Endothelial cell of umbilical vein (primary cell): Measurements from ENCODE around the gene SKI. TPM values are rescaled to one million over a fixed set of nuclear protein-coding genes. Genes with fewer than 3 reads are reported as not detected.

ENCODE experiments used
- BruUV-seq: library from RNA; stranded (reverse); fragments of 400-500 nt; replicated peaks from 2 replicates; lab custom pipeline; 2021; lab: Mats Ljungman, UMichigan
- CTCF ChIA-PET: fragments of 300-600, 350-600 bp; sonication (Branson Sonifier 250); formaldehyde crosslinking; loops from one replicate; lab custom pipeline; 2021; ENCODE audit warnings: antibody characterized with exemption, inconsistent platforms; lab: Charles Lee
- POLR2A ChIA-PET: fragments of 300-600, 350-600 bp; sonication (Branson Sonifier 250); formaldehyde crosslinking; loops from one replicate; lab custom pipeline; 2021; ENCODE audit warnings: antibody characterized with exemption, inconsistent platforms; lab: Charles Lee
- DNase-seq: peaks from one replicate; pipeline ENCODE4 v3.0.0-alpha.2; 2011; ENCODE audit warnings: low read depth, low spot score
- FAIRE-seq: peaks from 2 replicates; lab custom pipeline; 2011; peaks lifted over from hg19 to GRCh38; lab: Jason Lieb, UNC
- H2AFZ ChIP-seq: 2 replicates; pipeline ENCODE4 v1.6.0; 2012; ENCODE audit warnings: low read depth, low read length, control low read depth, inconsistent platforms
- H3K27ac ChIP-seq: 2 replicates; pipeline ENCODE4 v1.5.1; 2011; ENCODE audit warnings: low read depth, mild to moderate bottlenecking, control low read depth, low read length, moderate library complexity; ENCODE audit not compliant: insufficient read depth
- H3K27me3 ChIP-seq, 2 experiments: 2 replicates each; pipeline versions ENCODE4 v1.6.0 to v1.6.1; 2011; ENCODE audit warnings: low read length in 2 of 2, mixed read lengths in 1 of 2; ENCODE audit not compliant: control insufficient read depth in 2 of 2, insufficient read depth in 2 of 2
- H3K36me3 ChIP-seq, 2 experiments: 2 replicates in 1 of 2; 3 replicates in 1 of 2; pipeline ENCODE4 v1.5.1; 2011; ENCODE audit warnings: low read length in 2 of 2, mild to moderate bottlenecking in 1 of 2, moderate library complexity in 1 of 2; ENCODE audit not compliant: control insufficient read depth in 2 of 2, insufficient read depth in 2 of 2; ENCODE audit errors: extremely low read depth in 1 of 2
- H3K4me1 ChIP-seq: 3 replicates; pipeline ENCODE4 v1.5.1; 2011; ENCODE audit warnings: mild to moderate bottlenecking, low read length; ENCODE audit not compliant: control insufficient read depth, insufficient read depth; ENCODE audit errors: extremely low read depth
- H3K4me2 ChIP-seq: 2 replicates; pipeline ENCODE4 v1.6.1; 2011; ENCODE audit warnings: low read length, control low read depth, mixed read lengths; ENCODE audit not compliant: insufficient read depth
- H3K4me3 ChIP-seq, 3 experiments: fragments of 200-600 bp in 1 of 3; sonication (generic), shearing (Covaris generic) in 1 of 3; replicated peaks in 1 of 3; 2 replicates each; pipeline ENCODE4 v1.5.1; 2011 to 2016; ENCODE audit warnings: control low read depth in 3 of 3, low read length in 3 of 3, mild to moderate bottlenecking in 2 of 3, inconsistent platforms in 1 of 3, low read depth in 1 of 3, moderate library complexity in 1 of 3; ENCODE audit not compliant: insufficient read depth in 1 of 3
- H3K79me2 ChIP-seq: 2 replicates; pipeline ENCODE4 v1.6.0; 2012; ENCODE audit warnings: low read length, inconsistent platforms; ENCODE audit not compliant: control insufficient read depth, insufficient read depth
- H3K9ac ChIP-seq: replicated peaks from 2 replicates; pipeline ENCODE3; 2011; ENCODE audit warnings: low read length, control low read depth; ENCODE audit not compliant: insufficient read depth; ENCODE audit errors: extremely low read depth
- H3K9me1 ChIP-seq: replicated peaks from 3 replicates; pipeline ENCODE4 v1.6.0; 2011; ENCODE audit warnings: mild to moderate bottlenecking, low read length; ENCODE audit not compliant: control insufficient read depth, insufficient read depth; ENCODE audit errors: extremely low read depth
- H3K9me3 ChIP-seq: replicated peaks from 2 replicates; pipeline ENCODE4 v1.5.1; 2012; ENCODE audit warnings: low read length, inconsistent platforms; ENCODE audit not compliant: control insufficient read depth, insufficient read depth
- H4K20me1 ChIP-seq: replicated peaks from 2 replicates; pipeline ENCODE3; 2011; ENCODE audit warnings: mild to moderate bottlenecking, low read length; ENCODE audit not compliant: control insufficient read depth, insufficient read depth; ENCODE audit errors: extremely low read depth
- CTCF ChIP-seq, 2 donors: IDR thresholded peaks; 1 replicate in 1 of 2; 2 replicates in 1 of 2; pipeline ENCODE4 v1.5.1; 2011; ENCODE audit warnings: low read length in 2 of 2, mild to moderate bottlenecking in 2 of 2, moderate library complexity in 2 of 2, control low read depth in 1 of 2, inconsistent platforms in 1 of 2, low read depth in 1 of 2; ENCODE audit not compliant: insufficient read depth in 1 of 2; ENCODE audit errors: extremely low read depth in 1 of 2
- EZH2 ChIP-seq: IDR thresholded peaks from 2 replicates; pipeline ENCODE4 v1.6.1; 2012; ENCODE audit warnings: borderline replicate concordance, low read depth, mild to moderate bottlenecking, moderate library complexity, low read length, inconsistent platforms; ENCODE audit not compliant: severe bottlenecking
- FOS ChIP-seq: IDR thresholded peaks from 2 replicates; pipeline ENCODE4 v1.6.1; 2011; ENCODE audit warnings: mild to moderate bottlenecking, low read length, moderate library complexity, borderline replicate concordance; ENCODE audit not compliant: insufficient read depth
- GATA2 ChIP-seq: IDR thresholded peaks from 2 replicates; pipeline ENCODE4 v1.7.0; 2011; ENCODE audit warnings: low read depth, mild to moderate bottlenecking, moderate library complexity, mixed read lengths, low read length; ENCODE audit not compliant: insufficient read length, insufficient read depth
- MAX ChIP-seq: IDR thresholded peaks from 2 replicates; pipeline ENCODE4 v1.6.1; 2011; ENCODE audit not compliant: insufficient read depth, insufficient read length
- MYC ChIP-seq: IDR thresholded peaks from one replicate; pipeline ENCODE4 v1.6.1; 2011; ENCODE audit warnings: mild to moderate bottlenecking, low read depth, low read length
- POLR2AphosphoS5 ChIP-seq: IDR thresholded peaks from 2 replicates; pipeline ENCODE4 v1.6.1; 2012; ENCODE audit warnings: low read depth, mild to moderate bottlenecking, control low read depth, low read length, moderate library complexity; ENCODE audit not compliant: insufficient read depth
- dilution Hi-C: fragments of 300-500 bp; cut with MboI; formaldehyde crosslinking; loops from one replicate; pipeline ENCODE4 v1.15.0; 2019; ENCODE audit warnings: low sequenced_read_pairs; ENCODE audit not compliant: extremely low pct_ligation_motif_present
- intact Hi-C: fragments of 100-400 bp; cut with micrococcal nuclease; formaldehyde crosslinking; loops from one replicate; pipeline ENCODE4 v1.10.0; 2022
- polyA plus RNA-seq, 4 experiments: library from polyadenylated mRNA; depleted of rRNA in 3 of 4; stranded (reverse) in 3 of 4; unstranded in 1 of 4; fragments of >200 nt; gene quantifications; 2 replicates each; pipeline versions ENCODE4 v1.2.1 to v1.2.3, GENCODE V29; 2011 to 2012; ENCODE audit warnings: missing spikeins in 1 of 4
- total RNA-seq: library from RNA; stranded (reverse); gene quantifications from 2 replicates; pipeline ENCODE4 v1.2.3, GENCODE V29; 2021

Gene SKI
- total and polyA plus RNA-seq, 2 donors (not counting 3 experiments of a cell fraction or from before 2014, with no cell fraction given), result 11.6 to 80.3 TPM

- dilution Hi-C loops, result no loop called here
- TF ChIP-seq EZH2 (no peak), POLR2AphosphoS5 (no peak), GATA2 (no peak), CTCF (IDR thresholded peaks at IDR 0.05; ENCODE audit: extremely low read depth in 1 of 2, insufficient read depth in 1 of 2, low read depth in 1 of 2, low read length in 2 of 2) (no peak), MAX (no peak), FOS (no peak), MYC (no peak)
- H3K27ac ChIP-seq, result no peak overlapping the region
- H3K36me3 ChIP-seq, result no peaks in the 10 kb centered on the region
- no peaks in the 10 kb centered on the region for H4K20me1 ChIP-seq
- H3K4me2 ChIP-seq, result no peak overlapping the region
- no peak for FAIRE-seq
- no peak overlapping the region for H2AFZ ChIP-seq
- no peak overlapping the region for H3K4me3 ChIP-seq
- intact Hi-C loops, result no loop called here
- H3K9me3 ChIP-seq, result no peaks in the 10 kb centered on the region
- no peaks in the 10 kb centered on the region for H3K9me1 ChIP-seq
- H3K9ac ChIP-seq, result no peak overlapping the region
- ChIA-PET CTCF (no interaction called here), POLR2A (no interaction called here)
- no peaks in the 10 kb centered on the region for H3K27me3 ChIP-seq
- DNase-seq, result no peak
- H3K79me2 ChIP-seq, result peaks cover 82% of the 10 kb centered on the region
- BruUV-seq, result no TSS peak
- H3K4me1 ChIP-seq, result peaks cover 24% of the 10 kb centered on the region
Observed at GRCh38 chr1:2288311-2288710, 60.2 kb downstream of the SKI start.
